Spleen (tissue), 11 donors: ENCODE measurements around the gene ENOX2. TPM values are rescaled to one million over a fixed set of nuclear protein-coding genes. Genes with fewer than 3 reads are reported as not detected.
"Not testable (repeated sequence)": the region's sequence is repeated elsewhere in the genome, so short reads cannot be mapped to it uniquely, and the experiment has no call there.

Experiments
- DNase-seq: peaks from one replicate; pipeline ENCODE4 v3.0.0-alpha.2; 2020
- H3K27ac ChIP-seq, 8 donors: fragments of 200-600 bp; sonication (generic) in 7 of 8; 1 replicate in 4 of 8; 2 replicates in 4 of 8; pipeline versions ENCODE4 v1.5.0 to v1.8.0; 2016 to 2021; ENCODE audit warnings: inconsistent platforms in 4 of 8, mild to moderate bottlenecking in 4 of 8, moderate library complexity in 1 of 8
- H3K27me3 ChIP-seq, 7 donors: fragments of 200-600 bp; sonication (generic) in 6 of 7; replicated peaks in 1 of 7; 1 replicate in 4 of 7; 2 replicates in 3 of 7; pipeline versions ENCODE4 v1.5.0 to v1.8.0; 2016 to 2021; ENCODE audit warnings: inconsistent platforms in 3 of 7, mild to moderate bottlenecking in 1 of 7
- H3K36me3 ChIP-seq, 6 donors: fragments of 200-600 bp; sonication (generic) in 5 of 6; 1 replicate in 4 of 6; 2 replicates in 2 of 6; pipeline versions ENCODE4 v1.5.0 to v1.8.0; 2016 to 2021; ENCODE audit warnings: inconsistent platforms in 2 of 6
- H3K4me1 ChIP-seq, 6 donors: fragments of 200-600 bp; sonication (generic) in 5 of 6; 1 replicate in 3 of 6; 2 replicates in 3 of 6; pipeline versions ENCODE4 v1.5.0 to v1.8.0; 2016 to 2021; ENCODE audit warnings: inconsistent platforms in 3 of 6
- H3K4me3 ChIP-seq, 8 donors: fragments of 200-600 bp; sonication (generic) in 7 of 8; 1 replicate in 4 of 8; 2 replicates in 4 of 8; pipeline versions ENCODE4 v1.5.0 to v1.8.0; 2016 to 2021; ENCODE audit warnings: inconsistent platforms in 4 of 8, mild to moderate bottlenecking in 4 of 8, moderate library complexity in 2 of 8
- H3K9me3 ChIP-seq, 8 donors: fragments of 200-600 bp; sonication (generic) in 7 of 8; 1 replicate in 4 of 8; 2 replicates in 4 of 8; pipeline versions ENCODE4 v1.5.0 to v1.8.0; 2016 to 2021; ENCODE audit warnings: inconsistent platforms in 4 of 8
- POLR2A ChIP-seq, 3 donors: fragments of 450-650 bp; IDR thresholded peaks; one replicate each; pipeline ENCODE4 v1.5.1; 2017; ENCODE audit warnings: antibody characterized with exemption in 3 of 3, mild to moderate bottlenecking in 1 of 3
- POLR2AphosphoS5 ChIP-seq, 3 donors: sonication (generic); formaldehyde crosslinking; IDR thresholded peaks; one replicate each; pipeline ENCODE4 v1.5.1; 2017; ENCODE audit warnings: antibody characterized with exemption in 3 of 3
- WGBS, 5 donors: extraction: QIAGEN DNeasy Blood & Tissue Kit in 3 of 5; methylation state at CpG; one replicate each; pipeline versions ENCODE4 v1.1.5 to v1.1.7; 2013 to 2018; 5-methylcytosine and 5-hydroxymethylcytosine counted together
- intact Hi-C: fragments of 100-400 bp; cut with DNase I; formaldehyde crosslinking; loops from one replicate; pipeline ENCODE4 v1.15.0; 2023; ENCODE audit warnings: low total_unique reads
- polyA plus RNA-seq, 3 donors: library from polyadenylated mRNA; stranded (reverse); fragments of 200-250 nt; gene quantifications; one replicate each; pipeline ENCODE4 v1.2.1, GENCODE V29; 2013
- total RNA-seq, 7 donors: library from RNA; depleted of rRNA in 3 of 7; stranded (reverse); fragments of >200 nt in 3 of 7; fragmentation: NEBNext Ultra II Directional in 4 of 7; extraction: Animal tissue kit (Norgen Biotek cat#: 25700) in 4 of 7; gene quantifications; one replicate each; pipeline versions ENCODE4 v1.1.0 to v1.2.1, GENCODE V29; 2016 to 2021
- TF ChIP-seq, protein P1 (sequence below), 11 experiments: fragments of 200-600 bp in 7 of 11; fragments of 450-650 bp in 4 of 11; sonication (generic) in 4 of 11; IDR thresholded peaks in 8 of 11; conservative IDR thresholded peaks in 3 of 11; 1 replicate in 7 of 11; 2 replicates in 4 of 11; pipeline versions ENCODE4 v1.4.0 to v1.8.0; 2016 to 2021; ENCODE audit warnings: antibody characterized with exemption in 11 of 11, inconsistent platforms in 4 of 11, mild to moderate bottlenecking in 1 of 11
- donor health status: healthy with polysubstance abuse.
- donor health status: DM: no; HTN: no; CAD: no; lungs with moderate emphysema.
- donor health status: DM: no; HTN: no; CAD: no.
- donor health status: Bipolar disorder and iron deficiency.
- donor health status: healthy.
- donor health status: DM: no; HTN: no; CAD: no.
- donor health status: DM: yes; HTN: yes; CAD: no.

The ENOX2 gene
- total and polyA plus RNA-seq, 10 donors = 5.2 to 30.0 (median 17.4) TPM

DNA sequence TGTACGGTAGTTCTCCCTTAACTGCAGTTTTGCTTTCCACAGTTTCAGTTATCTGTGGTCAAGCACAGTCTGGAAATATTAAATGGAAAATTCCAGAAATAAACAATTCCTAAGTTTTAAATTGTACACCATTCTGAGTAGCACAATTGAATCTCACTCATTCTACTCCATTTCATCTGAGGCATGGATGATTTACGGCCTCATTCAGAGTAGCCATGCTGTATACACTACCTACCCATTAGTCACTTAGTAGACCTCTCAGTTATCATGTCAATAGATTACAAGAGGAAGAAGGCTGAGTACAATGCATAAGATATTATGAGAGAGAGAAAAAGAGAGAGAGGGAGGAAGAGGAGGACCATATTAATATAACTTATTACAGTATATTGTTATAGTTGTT, 77.5 kb downstream of the ENOX2 start:
- H3K9me3 ChIP-seq = no peaks in the 10 kb centered on the region
- H3K4me3 ChIP-seq = no peak overlapping the region
- TF ChIP-seq, protein P1, sequence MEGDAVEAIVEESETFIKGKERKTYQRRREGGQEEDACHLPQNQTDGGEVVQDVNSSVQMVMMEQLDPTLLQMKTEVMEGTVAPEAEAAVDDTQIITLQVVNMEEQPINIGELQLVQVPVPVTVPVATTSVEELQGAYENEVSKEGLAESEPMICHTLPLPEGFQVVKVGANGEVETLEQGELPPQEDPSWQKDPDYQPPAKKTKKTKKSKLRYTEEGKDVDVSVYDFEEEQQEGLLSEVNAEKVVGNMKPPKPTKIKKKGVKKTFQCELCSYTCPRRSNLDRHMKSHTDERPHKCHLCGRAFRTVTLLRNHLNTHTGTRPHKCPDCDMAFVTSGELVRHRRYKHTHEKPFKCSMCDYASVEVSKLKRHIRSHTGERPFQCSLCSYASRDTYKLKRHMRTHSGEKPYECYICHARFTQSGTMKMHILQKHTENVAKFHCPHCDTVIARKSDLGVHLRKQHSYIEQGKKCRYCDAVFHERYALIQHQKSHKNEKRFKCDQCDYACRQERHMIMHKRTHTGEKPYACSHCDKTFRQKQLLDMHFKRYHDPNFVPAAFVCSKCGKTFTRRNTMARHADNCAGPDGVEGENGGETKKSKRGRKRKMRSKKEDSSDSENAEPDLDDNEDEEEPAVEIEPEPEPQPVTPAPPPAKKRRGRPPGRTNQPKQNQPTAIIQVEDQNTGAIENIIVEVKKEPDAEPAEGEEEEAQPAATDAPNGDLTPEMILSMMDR (IDR thresholded peaks at IDR 0.05 in 8 of 11, conservative IDR thresholded peaks at IDR 0.05 in 3 of 11) = no peak
- TF ChIP-seq POLR2A (IDR thresholded peaks at IDR 0.05) = no peak
- TF ChIP-seq POLR2AphosphoS5 (IDR thresholded peaks at IDR 0.05) = no peak
- no peak overlapping the region for H3K27ac ChIP-seq
- no peaks in the 10 kb centered on the region for H3K27me3 ChIP-seq
- 87 to 98% (median 98%) methylated on average over 2 of the region's 2 CpGs for WGBS, 5 donors
- intact Hi-C loops = no loop called here
- DNase-seq = no peak
- no peaks in the 10 kb centered on the region for H3K36me3 ChIP-seq
- H3K4me1 ChIP-seq = peaks cover 0 to 5% (median 0%) of the 10 kb centered on the region in 6 donors

DNA sequence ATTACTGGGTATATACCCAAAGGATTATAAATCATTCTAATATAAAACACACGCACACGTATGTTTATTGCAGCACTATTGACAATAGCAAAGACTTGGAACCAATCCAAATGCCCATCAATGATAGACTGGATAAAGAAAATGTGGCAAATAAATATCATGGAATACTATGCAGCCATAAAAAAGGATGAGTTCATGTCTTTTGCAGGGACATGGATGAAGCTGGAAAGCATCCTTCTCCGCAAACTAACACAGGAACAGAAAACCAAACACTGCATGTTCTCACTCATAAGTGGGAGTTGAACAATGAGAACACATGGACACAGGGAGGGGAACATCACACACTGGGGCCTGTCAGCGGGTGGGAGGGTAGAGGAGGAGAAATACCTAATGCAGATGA, 83.6 kb downstream of the ENOX2 start:
- H3K4me1 ChIP-seq, H3K4me3 ChIP-seq, H3K27ac ChIP-seq, DNase-seq, H3K27me3 ChIP-seq, H3K36me3 ChIP-seq, intact Hi-C loops: not testable (repeated sequence)
- WGBS, 5 donors = 89 to 100% (median 95%) methylated on average over 4 of the region's 4 CpGs
- H3K9me3 ChIP-seq = peaks cover 0 to 17% (median 4%) of the 10 kb centered on the region in 8 donors

DNA sequence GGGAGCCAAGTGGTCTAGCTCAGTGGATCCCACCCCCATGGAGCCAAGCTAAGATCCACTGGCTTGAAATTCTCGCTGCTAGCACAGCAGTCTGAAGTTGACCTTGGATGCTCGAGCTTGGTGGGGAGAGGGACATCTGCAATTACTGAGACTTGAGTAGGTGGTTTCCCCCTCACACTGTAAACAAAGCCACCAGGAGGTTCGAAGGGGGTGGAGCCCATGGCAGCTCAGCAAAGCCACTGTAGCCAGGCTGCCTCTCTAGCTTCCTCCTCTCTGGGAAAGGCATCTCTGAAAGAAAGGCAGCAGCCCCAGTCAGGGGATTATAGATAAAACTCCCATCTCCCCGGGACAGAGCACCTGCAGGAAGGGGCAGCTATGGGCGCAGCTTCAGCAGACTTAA, 89.1 kb downstream of the ENOX2 start:
- DNase-seq, H3K4me3 ChIP-seq, H3K27ac ChIP-seq, H3K4me1 ChIP-seq, H3K36me3 ChIP-seq, intact Hi-C loops, H3K27me3 ChIP-seq: not testable (repeated sequence)
- 72 to 90% (median 81%) methylated on average over 5 of the region's 5 CpGs; no CpG with 5 or more reads in 1 of the 5 donors for WGBS, 5 donors
- H3K9me3 ChIP-seq = peaks cover 0 to 28% (median 4%) of the 10 kb centered on the region in 8 donors

DNA sequence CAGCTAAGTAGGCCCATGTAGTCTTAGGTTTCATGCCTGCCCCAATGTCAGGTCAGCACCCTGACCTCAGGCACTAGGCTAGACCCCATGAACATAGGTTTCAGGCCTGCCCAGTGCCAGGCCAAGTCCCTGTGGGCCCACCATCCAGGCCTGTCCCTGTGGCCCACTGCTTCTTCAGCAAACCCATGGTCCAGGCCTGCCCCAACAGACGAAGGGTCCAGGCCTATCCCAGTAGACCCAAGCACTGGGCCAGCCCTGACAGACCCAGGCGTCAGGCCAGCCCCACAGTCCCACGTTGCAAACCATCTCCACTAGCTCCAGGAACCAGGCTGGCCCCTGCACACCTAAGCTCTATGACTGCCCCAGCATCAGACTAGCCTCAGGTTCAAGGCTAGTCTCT, 92.4 kb downstream of the ENOX2 start:
- intact Hi-C loops = no loop called here
- no peaks in the 10 kb centered on the region for H3K27me3 ChIP-seq
- H3K27ac ChIP-seq = no peak overlapping the region
- no peaks in the 10 kb centered on the region for H3K36me3 ChIP-seq
- TF ChIP-seq POLR2AphosphoS5 (IDR thresholded peaks at IDR 0.05) = no peak
- TF ChIP-seq, protein P1 (IDR thresholded peaks at IDR 0.05 in 8 of 11, conservative IDR thresholded peaks at IDR 0.05 in 3 of 11) = no peak
- no peak for TF ChIP-seq POLR2A (IDR thresholded peaks at IDR 0.05)
- H3K9me3 ChIP-seq = peaks cover 0 to 20% (median 4%) of the 10 kb centered on the region in 8 donors
- H3K4me3 ChIP-seq = no peak overlapping the region
- no peaks in the 10 kb centered on the region for H3K4me1 ChIP-seq
- WGBS, 5 donors = 78 to 100% (median 98%) methylated on average over 3 of the region's 3 CpGs; no CpG with 5 or more reads in 2 of the 5 donors
- DNase-seq = no peak

DNA sequence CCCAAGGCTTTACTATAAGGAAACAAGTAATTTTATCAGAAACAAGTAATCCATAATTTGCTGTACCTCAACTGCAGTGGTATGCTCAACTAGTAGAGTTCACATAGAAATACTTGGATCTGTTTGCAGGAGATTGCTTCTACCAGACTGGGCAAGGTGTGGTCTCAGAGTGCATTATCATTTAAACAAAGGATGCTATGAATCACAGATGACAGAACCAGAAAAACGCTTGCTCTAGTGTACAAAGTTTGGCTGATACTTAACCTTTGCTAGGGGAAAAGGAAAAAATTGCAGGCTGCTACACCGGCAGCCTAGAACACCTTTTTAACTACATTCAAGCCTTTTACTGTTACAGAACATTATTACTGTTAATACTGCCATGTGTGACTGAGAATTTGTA, 97.1 kb downstream of the ENOX2 start:
- no peaks in the 10 kb centered on the region for H3K36me3 ChIP-seq
- TF ChIP-seq, protein P1 (IDR thresholded peaks at IDR 0.05 in 8 of 11, conservative IDR thresholded peaks at IDR 0.05 in 3 of 11) = no peak
- TF ChIP-seq POLR2A (IDR thresholded peaks at IDR 0.05) (no peak), POLR2AphosphoS5 (IDR thresholded peaks at IDR 0.05) (no peak)
- 54 to 97% (median 78%) methylated on average over 2 of the region's 2 CpGs for WGBS, 5 donors
- DNase-seq = no peak
- intact Hi-C loops = no loop called here
- no peaks in the 10 kb centered on the region for H3K27me3 ChIP-seq
- H3K4me3 ChIP-seq = no peak overlapping the region
- no peaks in the 10 kb centered on the region for H3K9me3 ChIP-seq
- no peak overlapping the region for H3K27ac ChIP-seq
- H3K4me1 ChIP-seq = no peaks in the 10 kb centered on the region
